GM21737 (cell line): ENCODE measurements around the gene KMT2D.

Source experiments
- ATAC-seq: cut with Tn5 transposase; IDR thresholded peaks from one replicate; pipeline ENCODE4 v1.9.1; 2021; ENCODE audit warnings: mild to moderate bottlenecking, moderate library complexity; ENCODE audit not compliant: unreplicated experiment

KMT2D gene

GRCh38 chr12:49055092-49055491 is 5.5 kb downstream of the KMT2D start:
- no peak for ATAC-seq

GRCh38 chr12:49054524-49054923 is 6.1 kb downstream of the KMT2D start:
- no peak for ATAC-seq

DNA sequence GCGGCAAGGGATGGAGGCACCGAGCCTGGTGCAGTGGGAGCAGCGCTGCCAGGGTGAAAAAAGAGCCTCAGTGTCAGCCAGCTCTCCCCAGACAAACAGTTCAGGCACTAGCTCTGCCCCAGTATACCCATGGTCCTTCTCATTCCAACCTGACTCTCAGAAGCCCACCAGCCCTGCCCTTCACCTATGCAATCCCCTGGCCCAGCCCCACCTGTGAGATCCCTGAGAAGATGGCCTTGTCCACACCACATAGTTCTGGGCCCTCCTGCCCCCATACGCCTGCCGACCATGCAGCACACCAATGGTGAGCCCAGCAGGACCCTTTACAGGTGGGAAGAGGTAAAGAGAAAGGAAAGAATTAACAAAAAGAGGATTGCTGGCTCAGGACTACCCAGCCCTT is 6.5 kb downstream of the KMT2D start:
- no peak for ATAC-seq

- ATAC-seq = no peak
Observed at GRCh38 chr12:49052451-49053208, 8.0 kb downstream of the KMT2D start.

DNA sequence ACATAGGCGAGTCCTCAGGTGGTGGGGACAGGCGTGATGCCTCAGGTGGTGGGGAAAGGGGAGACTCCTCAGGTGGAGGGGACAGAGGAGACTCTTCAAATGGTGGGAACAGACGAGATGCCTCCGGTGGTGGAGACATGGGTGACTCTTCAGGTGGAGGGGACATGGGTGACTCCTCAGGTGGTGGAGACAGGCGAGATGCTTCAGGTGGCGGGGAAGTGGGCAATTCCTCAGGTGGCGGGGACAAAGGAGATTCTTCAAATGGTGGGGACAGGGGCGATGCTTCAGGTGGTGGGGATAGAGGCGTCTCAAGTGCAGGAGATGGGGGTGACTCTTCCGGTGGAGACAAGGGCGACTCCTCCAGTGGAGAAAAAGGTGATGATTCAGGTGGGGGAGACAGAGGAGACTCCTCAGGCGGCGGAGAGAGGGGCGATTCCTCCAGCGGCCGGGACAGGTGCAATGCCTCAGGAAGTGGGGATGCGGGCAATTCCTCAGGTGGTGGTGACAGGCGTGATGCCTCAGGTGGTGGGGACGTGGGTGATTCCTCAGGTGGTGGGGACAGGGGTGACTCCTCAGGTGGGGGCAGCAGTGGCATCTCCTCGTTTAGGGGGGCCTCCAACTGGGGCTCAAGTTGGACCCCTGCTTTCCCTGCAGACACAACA is 8.7 kb downstream of the KMT2D start:
- ATAC-seq = no peak

GRCh38 chr12:49051373-49051764 is 9.2 kb downstream of the KMT2D start:
- no peak for ATAC-seq

DNA sequence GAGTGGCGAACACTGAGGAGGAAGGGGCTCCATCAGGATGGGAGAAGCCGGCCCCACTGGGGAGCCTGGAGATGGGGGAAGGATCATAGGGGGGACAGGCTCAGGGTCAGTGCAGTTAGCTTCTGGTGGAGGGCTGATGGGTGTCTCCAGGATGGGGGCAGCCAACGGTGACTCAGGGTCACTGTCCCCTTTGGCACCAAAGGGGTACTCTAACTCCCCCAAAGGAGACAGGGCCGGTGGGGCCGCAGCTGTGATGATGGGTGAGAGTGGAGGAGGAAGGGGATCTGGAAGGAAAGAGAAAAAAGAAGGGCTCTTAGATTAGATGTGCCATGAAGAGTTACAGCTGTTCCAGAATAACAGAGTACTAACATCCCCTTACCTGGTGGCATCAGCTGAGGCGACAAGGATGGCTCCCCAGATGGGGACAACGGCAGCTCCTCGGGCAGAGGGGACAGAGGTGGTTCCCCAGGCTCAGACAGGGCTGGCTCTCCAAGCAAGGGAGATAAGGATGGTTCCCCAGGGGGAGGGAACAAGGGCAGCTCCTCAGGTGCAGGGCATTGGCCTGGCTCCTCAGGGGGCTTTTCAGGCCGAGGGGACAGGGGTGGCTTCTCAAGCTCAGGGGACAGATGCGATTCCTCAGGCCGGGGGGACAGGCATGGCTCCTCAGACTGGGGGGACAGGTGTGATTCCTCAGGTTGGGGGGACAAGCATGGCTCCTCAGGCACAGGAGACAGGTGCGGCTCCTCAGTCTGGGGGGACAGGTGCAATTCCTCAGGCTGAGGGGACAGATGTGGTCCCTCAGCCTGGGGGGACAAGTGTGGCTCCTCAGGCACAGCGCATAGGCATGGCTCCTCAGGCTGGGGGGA is 9.9 kb downstream of the KMT2D start:
- no peak for ATAC-seq

DNA sequence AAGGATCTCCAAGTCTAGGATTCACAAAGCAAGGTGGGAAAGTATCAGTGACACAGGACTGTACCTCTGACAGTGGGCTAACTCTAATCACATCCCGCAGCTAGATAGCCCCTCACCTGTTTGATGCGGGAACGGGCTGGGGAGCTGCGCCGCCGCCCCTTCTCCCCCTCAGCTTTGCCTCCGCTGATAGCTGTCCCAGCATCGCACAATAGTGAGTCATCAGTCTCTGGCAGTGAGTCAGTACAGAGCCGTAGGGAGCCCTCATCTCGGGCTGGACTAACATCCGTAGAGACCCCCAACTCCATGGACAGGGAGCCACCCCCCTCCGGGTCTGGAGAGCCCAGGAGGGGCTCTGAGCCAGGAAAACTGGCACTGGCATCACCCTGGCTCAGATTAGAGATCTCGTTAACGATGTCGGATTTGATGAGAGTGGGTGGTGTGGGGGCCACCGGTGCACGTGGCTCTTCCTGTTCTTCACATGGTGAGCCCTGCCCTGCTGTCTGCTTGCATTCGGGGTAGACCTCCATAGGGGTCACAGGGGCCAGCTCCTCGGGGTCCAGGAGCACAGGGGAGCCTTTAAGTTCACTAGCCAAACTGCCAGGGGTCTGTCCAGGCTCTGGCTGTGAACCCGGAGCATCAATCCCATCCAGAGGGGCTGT is 10.9 kb downstream of the KMT2D start:
- no peak for ATAC-seq

- ATAC-seq = no peak
Observed at GRCh38 chr12:49048953-49049352, 11.6 kb downstream of the KMT2D start.

DNA sequence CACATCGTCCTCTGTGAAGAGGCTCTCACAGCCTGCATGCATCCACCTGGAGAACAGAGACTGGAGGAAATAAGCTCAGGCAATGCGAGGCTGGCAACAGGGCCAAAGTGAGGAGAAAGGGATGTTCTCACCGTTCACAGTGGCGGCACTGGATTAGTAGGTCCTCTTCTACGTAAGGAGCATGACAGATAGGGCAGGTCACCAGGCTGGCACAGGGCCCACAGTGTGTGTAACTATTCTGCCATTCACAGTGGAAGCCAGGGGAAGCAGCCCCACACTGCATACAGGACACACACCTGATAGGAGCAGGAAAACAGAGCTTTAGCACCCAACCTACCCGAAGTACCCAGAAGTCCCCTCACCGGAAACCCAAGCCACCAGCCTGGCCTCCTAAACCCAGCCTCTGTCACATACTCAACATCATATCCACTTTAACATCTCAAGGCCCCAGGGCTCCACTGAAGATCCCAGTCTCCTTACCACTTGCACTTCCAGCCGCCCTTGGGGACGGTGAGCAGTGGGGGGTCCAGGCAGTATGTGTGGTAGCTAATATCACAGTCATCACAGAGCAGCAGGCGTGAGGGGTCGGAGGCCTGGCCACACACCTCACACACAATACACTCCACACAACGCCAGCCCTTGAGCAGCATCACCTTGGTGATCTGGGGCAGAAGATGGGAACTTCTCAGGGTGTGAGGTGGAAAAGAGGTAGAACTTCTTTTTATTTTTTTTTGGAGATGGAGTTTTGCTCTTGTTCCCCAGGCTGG is 14.3 kb downstream of the KMT2D start:
- no peak for ATAC-seq

GRCh38 chr12:49044660-49045059 is 15.9 kb downstream of the KMT2D start:
- ATAC-seq = no peak

DNA sequence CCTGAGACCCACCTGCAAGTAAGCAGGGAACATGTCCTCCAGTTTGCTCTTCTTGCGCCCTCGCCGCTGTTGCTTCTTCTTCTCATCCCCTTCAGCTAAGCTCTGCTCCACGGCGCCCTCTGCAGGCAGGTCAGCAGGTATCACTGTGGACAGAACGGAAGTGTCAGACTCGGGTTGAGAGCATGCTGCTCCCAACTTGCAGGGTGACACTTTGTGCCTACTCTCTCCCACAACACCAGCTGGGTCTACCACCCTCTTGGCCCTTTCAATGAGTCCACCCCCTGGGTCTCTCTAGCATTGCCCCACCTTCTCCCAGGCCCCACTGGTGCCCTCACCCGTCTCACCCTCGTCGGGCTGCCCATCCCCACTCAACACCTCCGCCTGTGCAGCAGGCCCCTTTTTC is 16.7 kb downstream of the KMT2D start:
- no peak for ATAC-seq

GRCh38 chr12:49043241-49043640 is 17.4 kb downstream of the KMT2D start:
- no peak for ATAC-seq

DNA sequence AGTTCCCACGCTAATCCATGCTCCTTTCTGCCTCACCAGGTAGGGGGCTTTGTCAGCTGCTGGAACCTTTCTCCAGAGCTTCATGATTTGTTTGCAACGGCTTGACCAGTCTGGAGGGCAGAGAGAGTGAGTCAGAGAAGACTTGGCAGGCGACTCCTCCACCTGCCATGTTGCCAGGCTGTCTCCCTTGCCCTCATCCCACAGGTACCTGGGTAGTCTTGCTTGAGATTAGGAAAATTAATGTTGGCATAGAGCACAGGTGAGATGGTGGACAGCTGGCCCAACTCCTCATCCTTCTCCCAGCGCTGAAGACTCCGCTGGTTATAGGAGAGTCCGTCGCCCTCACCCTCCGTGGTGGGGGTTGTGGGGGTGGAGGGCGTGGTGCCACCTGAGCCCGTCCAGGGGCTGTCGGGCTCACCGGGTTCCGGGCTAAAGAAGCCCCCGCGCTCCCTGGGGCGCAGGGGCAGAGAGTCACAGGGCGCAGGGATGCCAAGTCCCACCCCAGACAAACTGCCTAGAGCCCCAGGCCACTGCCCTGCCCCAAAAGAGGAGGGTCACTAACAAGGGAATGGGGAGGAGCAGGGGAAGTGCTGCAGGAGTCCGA is 18.6 kb downstream of the KMT2D start:
- ATAC-seq = no peak

- ATAC-seq = no peak
Observed at GRCh38 chr12:49041036-49041880, 19.3 kb downstream of the KMT2D start.

DNA sequence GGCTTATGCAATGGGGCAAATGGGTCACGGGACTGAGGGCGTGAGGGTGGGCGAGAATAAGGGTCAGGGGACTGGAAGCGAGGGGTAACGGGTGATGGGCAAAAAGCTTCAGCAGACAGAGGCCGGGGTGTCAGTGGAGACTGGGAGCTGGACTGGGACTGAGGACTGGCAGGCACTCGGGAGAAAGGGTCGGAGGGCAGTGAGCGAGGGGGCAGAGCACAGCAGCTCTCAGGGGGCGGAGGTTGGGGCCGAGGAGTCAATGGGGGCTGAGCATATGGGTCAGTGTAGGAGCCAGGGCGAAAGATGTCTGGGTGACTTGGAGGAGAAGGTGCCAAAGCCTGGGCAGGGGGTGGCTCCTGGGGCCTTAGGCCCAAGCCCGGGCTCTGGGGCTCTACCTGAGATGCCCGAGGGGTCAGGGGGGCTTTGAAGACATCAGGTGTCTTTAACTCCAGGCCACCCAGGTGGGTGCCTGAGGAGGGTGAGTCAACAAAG is 20.2 kb downstream of the KMT2D start:
- no peak for ATAC-seq

- no peak for ATAC-seq
Observed at GRCh38 chr12:49039421-49040363, 20.9 kb downstream of the KMT2D start.
